Neural cell (in vitro differentiated cells): ENCODE data around the gene GRIP1.

Source experiments
- CTCF ChIP-seq: fragments of 450-650 bp; IDR thresholded peaks from 2 replicates; pipeline ENCODE4 v1.5.1; 2014; ENCODE audit warnings: antibody characterized with exemption, mild to moderate bottlenecking, moderate library complexity; ENCODE audit not compliant: poor library complexity, severe bottlenecking
- EZH2 ChIP-seq: fragments of 200-600, 300-800 bp; shearing (Covaris generic), sonication (generic); IDR thresholded peaks from 2 replicates; pipeline ENCODE4 v1.6.1; 2014; ENCODE audit warnings: antibody characterized with exemption, low read length, borderline replicate concordance, mild to moderate bottlenecking; ENCODE audit not compliant: insufficient read depth, poor library complexity, severe bottlenecking
- RAD21 ChIP-seq: fragments of 450-650 bp; conservative IDR thresholded peaks from 2 replicates; pipeline ENCODE4 v1.6.1; 2014; ENCODE audit warnings: antibody characterized with exemption, mild to moderate bottlenecking, moderate library complexity
- REST ChIP-seq: IDR thresholded peaks from 2 replicates; pipeline ENCODE4 v1.6.1; 2012; ENCODE audit warnings: borderline replicate concordance
- TAF1 ChIP-seq: IDR thresholded peaks from 2 replicates; pipeline ENCODE4 v1.6.1; 2012; ENCODE audit warnings: low read depth

- no peak for TF ChIP-seq CTCF
- TF ChIP-seq REST = no peak
- TF ChIP-seq RAD21 = no peak
- TF ChIP-seq TAF1 = no peak
- no peak for TF ChIP-seq EZH2
Measured at GRCh38 chr12:66724026-66724425, 45.1 kb upstream of the GRIP1 start.
